Right ventricle myocardium superior (tissue), 1 donor: ENCODE measurements around the gene PRUNE1. TPM values are rescaled to one million over a fixed set of nuclear protein-coding genes. Genes with fewer than 3 reads are reported as not detected.

Experiments
- ATAC-seq: fragments of 200-7000 bp; cut with Tn5 transposase; one replicate; pipeline ENCODE4 v1.9.1; 2020; ENCODE audit warnings: mild to moderate bottlenecking; ENCODE audit not compliant: poor library complexity
- DNase-seq: peaks from one replicate; pipeline ENCODE4 v3.0.0-alpha.2; 2020
- intact Hi-C: fragments of 100-400 bp; cut with DNase I; formaldehyde crosslinking; loops from one replicate; pipeline ENCODE4 v1.11.2; 2022
- total RNA-seq: library from RNA; stranded (reverse); fragmentation: NEBNext Ultra II Directional; extraction: Animal tissue kit (Norgen Biotek cat#: 25700); gene quantifications from one replicate; pipeline ENCODE4 v1.2.1, GENCODE V29; 2021
- donor health status: DM: no; HTN: yes; CAD: no; lungs with severe emphysema.

Gene PRUNE1
- total RNA-seq, 1 donor from 2014 or later, result 41.3 TPM

GRCh38 chr1:150974580-150975478 lies 33.4 kb upstream of the PRUNE1 start, which contains the start of gene CERS2:
CERS2 (minus strand) TSS chr1:150974835; CDS start chr1:150969090, 5,745 bp downstream.
- DNase-seq, result peak; percentile 90
- peak; percentile 67 for ATAC-seq
- intact Hi-C loops, result no loop called here

- DNase-seq (no peak), ATAC-seq (no peak)
- intact Hi-C loops, result no loop called here
These were observed 31.8 kb upstream of the PRUNE1 start for GRCh38 chr1:150976401-150976821.

GRCh38 chr1:150976879-150977694 lies 31.2 kb upstream of the PRUNE1 start:
- intact Hi-C loops, result no loop called here
- ATAC-seq, result peak; percentile 65
- peak; percentile 91 for DNase-seq

- intact Hi-C loops, result no loop called here
- DNase-seq (peak; percentile 88), ATAC-seq (peak; percentile 52)
These were observed 28.9 kb upstream of the PRUNE1 start for GRCh38 chr1:150979092-150980056.

DNA sequence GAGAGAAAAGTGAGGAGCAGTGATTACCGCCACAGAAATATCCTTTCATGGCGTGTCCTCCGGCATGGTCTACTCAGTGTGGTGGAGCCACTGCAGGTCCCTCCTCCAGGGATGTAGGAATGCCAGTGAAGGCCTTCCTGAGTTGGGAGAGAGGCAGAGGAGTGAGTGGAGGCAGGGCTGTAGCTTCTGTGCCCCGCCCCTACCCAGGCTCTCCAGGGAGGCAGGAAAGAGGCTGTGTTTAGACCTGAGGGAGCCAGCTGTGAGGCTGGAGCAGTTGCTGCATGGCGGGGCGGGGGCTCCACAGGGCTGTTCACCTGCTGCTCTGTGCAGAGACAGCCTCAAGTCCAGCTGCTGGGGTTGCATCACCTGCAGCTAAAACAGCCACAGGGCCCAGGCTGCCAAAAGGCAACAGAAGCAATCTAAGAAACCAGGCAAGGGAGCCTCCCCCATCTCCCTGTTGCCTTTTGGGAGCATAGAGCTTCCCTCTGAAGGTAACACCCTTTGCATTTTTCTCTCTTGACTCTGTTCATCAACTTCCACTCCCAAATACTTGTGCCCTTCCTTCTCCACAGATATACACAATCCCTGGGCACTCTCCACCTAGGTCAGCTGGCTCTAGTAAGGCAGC lies 27.0 kb upstream of the PRUNE1 start:
- ATAC-seq, result no peak
- intact Hi-C loops, result no loop called here
- DNase-seq, result peak; percentile 1

DNA sequence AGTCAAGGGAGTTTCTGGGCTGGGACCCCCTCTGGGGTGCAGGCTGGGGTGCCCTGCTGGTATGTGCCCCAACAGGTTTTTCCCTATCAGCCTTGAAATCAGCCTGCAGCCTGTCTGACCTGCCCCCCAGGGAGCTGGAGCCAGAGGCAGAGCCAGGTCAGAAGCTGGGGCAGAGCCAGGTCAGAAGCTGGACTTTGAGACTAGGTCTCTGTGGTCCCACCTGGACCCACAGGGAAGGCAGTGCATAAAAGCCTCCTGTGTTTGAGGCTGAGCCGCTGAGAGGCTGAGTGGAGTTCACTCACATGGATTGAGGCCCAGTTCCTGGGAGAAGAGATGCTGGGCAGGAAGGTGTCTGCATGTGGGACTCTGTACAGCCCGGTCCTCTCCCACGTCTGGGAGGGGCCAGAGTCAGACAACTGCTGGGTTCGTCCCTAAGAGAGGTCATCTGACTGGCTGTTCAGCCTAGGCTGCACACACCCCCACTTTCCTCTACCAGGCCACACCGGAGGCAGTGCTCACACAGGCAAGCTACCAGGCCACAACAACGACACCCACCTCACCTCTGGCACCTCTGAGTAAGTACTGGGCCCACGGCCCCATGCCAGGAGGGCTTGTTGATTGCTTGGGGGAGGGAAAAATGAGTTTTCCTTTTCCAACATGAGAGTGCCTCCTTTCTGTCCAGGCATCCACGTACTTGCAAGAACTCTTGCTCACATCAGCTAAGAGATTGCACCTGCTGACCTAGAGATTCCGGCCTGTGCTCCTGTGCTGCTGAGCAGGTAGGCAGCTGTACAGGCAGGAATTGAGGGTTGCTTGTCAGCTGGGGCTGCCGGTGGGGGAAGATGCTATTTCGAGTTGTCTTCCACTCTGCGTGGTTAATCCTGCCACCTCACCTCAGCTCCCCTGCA lies 26.2 kb upstream of the PRUNE1 start, which contains the start of gene ANXA9:
TSS of gene ANXA9 (plus strand) at position 488 of the 908 bp plus-strand sequence. CDS start 814 bp downstream, outside the sequence.
- DNase-seq (peak; percentile 24), ATAC-seq (no peak)
- intact Hi-C loops, result no loop called here

- DNase-seq, result no peak
- intact Hi-C loops, result no loop called here
- ATAC-seq, result no peak
These were observed 22.9 kb upstream of the PRUNE1 start for GRCh38 chr1:150985179-150985825.

DNA sequence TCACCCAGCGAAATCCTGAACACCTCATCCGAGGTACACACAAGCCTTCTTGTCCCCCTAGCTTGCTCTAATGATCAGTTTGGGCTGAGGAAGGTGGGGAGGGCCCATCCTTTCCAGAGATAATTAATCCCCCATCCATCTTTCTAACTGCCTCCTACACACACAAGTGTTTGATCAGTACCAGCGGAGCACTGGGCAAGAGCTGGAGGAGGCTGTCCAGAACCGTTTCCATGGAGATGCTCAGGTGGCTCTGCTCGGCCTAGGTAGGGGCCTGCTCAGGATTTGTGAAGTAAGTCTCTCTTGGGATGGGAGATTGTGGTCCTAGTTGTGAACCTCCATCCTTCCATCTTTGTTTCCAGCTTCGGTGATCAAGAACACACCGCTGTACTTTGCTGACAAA lies 20.3 kb upstream of the PRUNE1 start:
- intact Hi-C loops, result no loop called here
- DNase-seq (no peak), ATAC-seq (no peak)

- no peak for DNase-seq
- no peak for ATAC-seq
- intact Hi-C loops, result no loop called here
These were observed 15.6 kb upstream of the PRUNE1 start for GRCh38 chr1:150992626-150993025.

- no peak for DNase-seq
- intact Hi-C loops, result no loop called here
- no peak for ATAC-seq
These were observed 14.0 kb upstream of the PRUNE1 start for GRCh38 chr1:150994248-150994647.

- intact Hi-C loops, result no loop called here
- ATAC-seq, result peak; percentile 20
- no peak for DNase-seq
These were observed 12.8 kb upstream of the PRUNE1 start for GRCh38 chr1:150995460-150995859.

DNA sequence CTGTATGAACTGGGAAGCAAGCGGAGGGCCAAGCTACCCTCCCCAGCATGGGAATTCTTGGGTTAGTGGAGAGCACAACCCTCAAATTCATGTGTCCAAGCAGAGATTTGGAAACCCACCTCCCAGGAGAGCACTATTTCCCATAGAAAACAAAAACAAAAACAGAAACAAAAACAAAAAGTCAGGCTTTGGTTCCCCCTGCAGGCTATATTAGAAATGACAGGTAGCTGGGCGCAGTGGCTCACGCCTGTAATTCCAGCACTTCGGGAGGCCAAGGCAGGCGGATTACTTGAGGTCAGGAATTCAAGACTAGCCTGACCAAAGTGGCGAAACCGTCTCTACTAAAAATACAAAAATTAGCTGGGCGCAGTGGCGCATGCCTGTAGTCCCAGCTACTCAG lies 12.4 kb upstream of the PRUNE1 start:
- intact Hi-C loops, result no loop called here
- DNase-seq, result peak; percentile 58
- ATAC-seq, result peak; percentile 68

- ATAC-seq (no peak), DNase-seq (no peak)
- intact Hi-C loops, result no loop called here
These were observed 10.9 kb upstream of the PRUNE1 start for GRCh38 chr1:150997126-150997872.

DNA sequence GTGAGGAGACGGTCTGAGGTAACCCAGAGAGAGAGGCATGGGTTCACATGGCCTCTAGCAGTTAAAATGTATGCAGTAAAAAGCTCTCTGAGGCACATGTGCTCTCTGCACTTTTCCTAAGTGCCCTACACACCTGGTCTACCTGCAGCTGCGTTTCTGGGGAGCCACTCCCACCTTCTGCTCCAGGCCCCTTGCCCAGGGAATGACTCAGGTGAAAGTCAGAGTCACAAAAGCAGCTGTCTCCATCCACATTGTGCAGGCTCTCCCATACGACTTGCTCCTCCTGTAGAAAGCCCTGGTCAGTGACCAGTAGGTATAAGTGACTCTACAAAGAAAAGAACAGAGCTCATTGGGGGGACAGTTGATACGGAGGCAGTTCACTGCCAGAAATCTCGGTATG lies 10.3 kb upstream of the PRUNE1 start:
- intact Hi-C loops, result no loop called here
- DNase-seq (no peak), ATAC-seq (no peak)

GRCh38 chr1:150999051-150999674 lies 9.1 kb upstream of the PRUNE1 start:
- intact Hi-C loops, result no loop called here
- ATAC-seq (no peak), DNase-seq (no peak)
